Sigmoid colon (tissue), 4 donors: ENCODE measurements around the gene EPB42.

Experiments
- EP300 ChIP-seq, 4 donors: sonication (generic); formaldehyde crosslinking; IDR thresholded peaks; one replicate each; pipeline ENCODE4 v1.6.1; 2017; ENCODE audit warnings: antibody characterized with exemption in 4 of 4
- POLR2AphosphoS5 ChIP-seq, 4 donors: sonication (generic); formaldehyde crosslinking; IDR thresholded peaks; one replicate each; pipeline ENCODE4 v1.6.1; 2017; ENCODE audit warnings: antibody characterized with exemption in 4 of 4
- TF ChIP-seq, protein P1 (sequence below), 4 experiments: fragments of 450-650 bp in 3 of 4; fragments of 200-600 bp in 1 of 4; IDR thresholded peaks; one replicate each; pipeline ENCODE4 v1.5.1; 2016 to 2019; ENCODE audit warnings: antibody characterized with exemption in 4 of 4, mild to moderate bottlenecking in 3 of 4, moderate library complexity in 2 of 4

DNA sequence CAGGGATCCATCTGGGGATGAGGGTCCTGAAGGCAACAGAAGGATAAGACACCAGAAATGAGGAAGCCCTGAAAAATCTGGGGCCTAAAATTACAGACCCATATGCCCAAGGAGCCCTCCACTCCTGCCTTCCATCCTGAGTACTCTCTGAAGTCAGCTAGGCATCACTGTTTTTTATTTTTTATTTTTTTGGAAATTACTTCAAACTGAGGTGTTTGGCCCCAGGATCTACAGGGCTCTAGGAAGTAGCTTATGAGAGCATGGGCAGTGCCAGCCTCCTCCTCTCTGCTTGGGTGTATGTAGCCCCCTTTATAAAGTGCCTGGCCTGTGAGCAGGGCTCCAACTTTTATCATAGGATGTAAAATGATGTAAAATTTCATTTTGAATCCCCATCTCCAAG is 7.9 kb downstream of the EPB42 start:
- TF ChIP-seq, protein P1, sequence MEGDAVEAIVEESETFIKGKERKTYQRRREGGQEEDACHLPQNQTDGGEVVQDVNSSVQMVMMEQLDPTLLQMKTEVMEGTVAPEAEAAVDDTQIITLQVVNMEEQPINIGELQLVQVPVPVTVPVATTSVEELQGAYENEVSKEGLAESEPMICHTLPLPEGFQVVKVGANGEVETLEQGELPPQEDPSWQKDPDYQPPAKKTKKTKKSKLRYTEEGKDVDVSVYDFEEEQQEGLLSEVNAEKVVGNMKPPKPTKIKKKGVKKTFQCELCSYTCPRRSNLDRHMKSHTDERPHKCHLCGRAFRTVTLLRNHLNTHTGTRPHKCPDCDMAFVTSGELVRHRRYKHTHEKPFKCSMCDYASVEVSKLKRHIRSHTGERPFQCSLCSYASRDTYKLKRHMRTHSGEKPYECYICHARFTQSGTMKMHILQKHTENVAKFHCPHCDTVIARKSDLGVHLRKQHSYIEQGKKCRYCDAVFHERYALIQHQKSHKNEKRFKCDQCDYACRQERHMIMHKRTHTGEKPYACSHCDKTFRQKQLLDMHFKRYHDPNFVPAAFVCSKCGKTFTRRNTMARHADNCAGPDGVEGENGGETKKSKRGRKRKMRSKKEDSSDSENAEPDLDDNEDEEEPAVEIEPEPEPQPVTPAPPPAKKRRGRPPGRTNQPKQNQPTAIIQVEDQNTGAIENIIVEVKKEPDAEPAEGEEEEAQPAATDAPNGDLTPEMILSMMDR (IDR thresholded peaks at IDR 0.05) = no peak
- no peak for TF ChIP-seq POLR2AphosphoS5 (IDR thresholded peaks at IDR 0.05)
- TF ChIP-seq EP300 (IDR thresholded peaks at IDR 0.05) = no peak
